ENCODE results near the gene PCDH9.

DNA sequence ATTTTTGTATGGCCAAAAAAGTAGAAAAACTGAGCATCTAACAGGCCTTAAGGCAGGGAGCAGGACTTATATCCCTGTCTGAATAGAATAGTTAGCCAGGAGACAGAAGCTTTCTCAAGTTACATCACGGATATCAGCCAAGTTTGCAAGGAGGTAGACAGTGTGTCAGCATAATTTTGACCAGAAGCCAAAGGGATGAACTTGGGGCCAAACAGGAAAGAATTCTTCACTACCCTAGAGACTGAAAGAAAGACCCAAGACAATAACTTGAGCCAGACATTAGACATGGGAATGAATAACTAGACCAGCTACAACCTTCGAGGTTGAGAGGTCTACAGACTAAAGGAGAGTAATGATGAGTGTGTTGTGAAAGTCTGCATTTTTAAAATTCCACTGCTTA is 48.1 kb upstream of the PCDH9 start:
- TF ChIP-seq CTCF (IDR thresholded peaks at IDR 0.05; ENCODE audit: insufficient read depth, low read length) (no peak), POLR2AphosphoS5 (IDR thresholded peaks at IDR 0.05; ENCODE audit: low read depth) (no peak), GABPA (IDR thresholded peaks at IDR 0.05; ENCODE audit: low read depth) (no peak), SPI1 (IDR thresholded peaks at IDR 0.05; ENCODE audit: borderline replicate concordance, low read depth) (no peak)
- TF ChIP-seq, protein P1, sequence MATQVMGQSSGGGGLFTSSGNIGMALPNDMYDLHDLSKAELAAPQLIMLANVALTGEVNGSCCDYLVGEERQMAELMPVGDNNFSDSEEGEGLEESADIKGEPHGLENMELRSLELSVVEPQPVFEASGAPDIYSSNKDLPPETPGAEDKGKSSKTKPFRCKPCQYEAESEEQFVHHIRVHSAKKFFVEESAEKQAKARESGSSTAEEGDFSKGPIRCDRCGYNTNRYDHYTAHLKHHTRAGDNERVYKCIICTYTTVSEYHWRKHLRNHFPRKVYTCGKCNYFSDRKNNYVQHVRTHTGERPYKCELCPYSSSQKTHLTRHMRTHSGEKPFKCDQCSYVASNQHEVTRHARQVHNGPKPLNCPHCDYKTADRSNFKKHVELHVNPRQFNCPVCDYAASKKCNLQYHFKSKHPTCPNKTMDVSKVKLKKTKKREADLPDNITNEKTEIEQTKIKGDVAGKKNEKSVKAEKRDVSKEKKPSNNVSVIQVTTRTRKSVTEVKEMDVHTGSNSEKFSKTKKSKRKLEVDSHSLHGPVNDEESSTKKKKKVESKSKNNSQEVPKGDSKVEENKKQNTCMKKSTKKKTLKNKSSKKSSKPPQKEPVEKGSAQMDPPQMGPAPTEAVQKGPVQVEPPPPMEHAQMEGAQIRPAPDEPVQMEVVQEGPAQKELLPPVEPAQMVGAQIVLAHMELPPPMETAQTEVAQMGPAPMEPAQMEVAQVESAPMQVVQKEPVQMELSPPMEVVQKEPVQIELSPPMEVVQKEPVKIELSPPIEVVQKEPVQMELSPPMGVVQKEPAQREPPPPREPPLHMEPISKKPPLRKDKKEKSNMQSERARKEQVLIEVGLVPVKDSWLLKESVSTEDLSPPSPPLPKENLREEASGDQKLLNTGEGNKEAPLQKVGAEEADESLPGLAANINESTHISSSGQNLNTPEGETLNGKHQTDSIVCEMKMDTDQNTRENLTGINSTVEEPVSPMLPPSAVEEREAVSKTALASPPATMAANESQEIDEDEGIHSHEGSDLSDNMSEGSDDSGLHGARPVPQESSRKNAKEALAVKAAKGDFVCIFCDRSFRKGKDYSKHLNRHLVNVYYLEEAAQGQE (IDR thresholded peaks at IDR 0.05; ENCODE audit: insufficient replicate concordance, low read depth): no peak
